ENCODE measurements around the gene CAMTA1.

The CAMTA1 gene

DNA sequence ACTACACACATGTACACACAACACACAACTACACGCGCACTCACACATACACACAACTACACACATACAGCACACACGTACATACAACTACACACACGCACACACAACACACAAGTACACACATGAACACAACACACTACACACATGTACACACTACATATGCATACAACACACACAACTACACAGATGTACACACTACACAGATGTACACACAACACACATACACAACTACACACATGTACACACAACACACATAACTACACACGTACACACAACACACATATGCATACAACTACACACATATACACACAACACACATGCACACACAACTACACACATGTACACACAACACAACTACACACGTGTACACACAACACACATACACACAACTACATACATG is 318.6 kb downstream of the CAMTA1 start:
- no peak overlapping the region for H3K4me3 ChIP-seq (ENCODE audit: low read depth, low read length)
- no peak for DNase-seq (ENCODE audit: low read depth)

- no peak for DNase-seq (ENCODE audit: low read depth)
- H3K4me3 ChIP-seq (ENCODE audit: low read depth, low read length), result no peak overlapping the region
Measured at GRCh38 chr1:7104339-7104738, 319.1 kb downstream of the CAMTA1 start.

DNA sequence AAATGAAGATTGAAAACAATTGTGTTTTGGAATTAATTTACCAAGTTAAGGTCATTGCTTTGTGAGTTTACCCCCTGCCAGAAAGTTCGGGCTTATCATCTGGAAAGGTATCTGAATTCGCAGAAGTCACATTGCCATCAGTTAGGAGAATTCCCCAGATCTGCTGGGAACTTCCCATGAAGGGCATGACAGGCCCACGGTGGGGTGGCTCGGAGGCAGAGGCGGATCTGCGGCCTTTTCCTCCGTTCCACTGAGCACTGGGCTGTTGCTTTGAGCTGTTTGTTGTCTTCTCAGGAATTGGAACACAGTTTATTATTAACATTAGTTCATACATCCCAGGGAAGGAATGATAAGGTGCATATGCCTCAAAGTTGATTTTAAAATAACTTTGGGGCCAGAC is 320.0 kb downstream of the CAMTA1 start:
- DNase-seq (ENCODE audit: low read depth), result no peak

DNA sequence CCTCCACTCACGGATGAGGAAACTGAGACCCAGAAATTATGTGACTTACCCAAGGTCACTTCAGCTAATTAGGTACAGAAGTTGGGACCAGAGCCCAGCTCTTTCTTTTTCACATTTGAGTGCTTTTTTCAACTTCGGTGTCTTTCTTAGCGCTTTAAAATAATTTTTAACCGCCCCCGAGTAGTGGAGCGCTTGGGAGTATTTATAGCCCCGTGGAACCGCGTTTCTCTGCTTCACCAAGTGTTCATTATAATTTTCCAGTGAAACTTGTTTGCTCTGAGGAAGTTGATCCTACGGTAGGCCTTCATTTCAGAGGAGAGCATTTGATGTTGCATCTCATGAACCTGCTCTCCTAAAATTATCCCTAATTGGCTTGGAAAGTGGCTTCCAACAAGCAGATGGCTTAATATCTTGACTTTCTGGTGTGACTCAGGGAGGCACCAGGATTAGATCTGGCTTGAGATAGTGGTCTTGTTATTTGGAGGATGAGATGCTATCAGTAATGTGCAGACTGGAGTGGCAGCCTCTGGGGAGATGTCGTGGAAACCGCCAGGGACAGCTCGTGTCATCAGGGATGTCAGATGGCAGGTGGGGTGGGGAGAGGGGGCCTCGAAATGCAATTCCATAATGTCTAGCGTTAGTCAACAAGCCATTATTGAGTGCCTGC is 321.3 kb downstream of the CAMTA1 start:
- no peak for DNase-seq (ENCODE audit: low read depth)
- no peak overlapping the region for H3K4me3 ChIP-seq (ENCODE audit: low read depth, low read length)

More for the DNA sequence above, 320.0 kb downstream of the CAMTA1 start:
- no peak overlapping the region for H3K4me3 ChIP-seq (ENCODE audit: low read depth, low read length)

DNA sequence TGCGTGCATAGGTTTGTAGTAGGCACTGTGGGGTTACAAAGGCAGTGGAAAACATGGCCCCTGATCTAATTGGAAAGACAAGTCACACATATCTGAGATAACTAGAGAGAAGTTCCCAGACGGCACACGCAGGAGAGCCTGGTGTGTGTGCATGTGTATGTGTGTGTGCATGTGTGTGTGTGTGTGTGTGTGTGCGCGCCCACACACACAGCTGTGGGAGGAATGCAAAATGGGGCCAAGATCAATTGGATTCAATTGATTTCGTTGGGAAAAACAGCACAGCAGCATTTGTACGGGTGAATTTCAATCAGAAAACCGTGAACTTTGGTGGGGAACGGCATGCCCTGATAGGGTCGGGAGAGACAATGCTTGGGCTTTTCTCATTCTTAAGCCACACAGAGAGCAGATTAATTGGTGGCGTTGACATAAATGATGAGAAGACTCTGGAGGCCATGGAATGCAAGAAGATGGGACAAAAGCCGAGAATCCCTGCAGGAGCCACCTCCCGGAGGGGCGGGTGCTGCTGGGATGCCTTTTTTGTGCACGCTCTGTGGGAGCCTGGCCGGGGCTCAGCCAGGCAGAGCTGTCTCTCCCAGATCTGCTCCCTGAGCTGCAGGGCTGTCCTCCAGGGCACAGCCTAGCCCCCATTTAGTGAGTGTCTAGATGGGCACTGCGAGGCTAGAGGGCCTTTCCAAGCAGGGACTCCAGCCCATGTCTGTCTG is 322.0 kb downstream of the CAMTA1 start:
- no peak for DNase-seq (ENCODE audit: low read depth)

GRCh38 chr1:7108251-7108650 is 323.0 kb downstream of the CAMTA1 start:
- H3K4me3 ChIP-seq (ENCODE audit: low read depth, low read length), result no peak overlapping the region
- DNase-seq (ENCODE audit: low read depth), result no peak

More for the DNA sequence above, 322.0 kb downstream of the CAMTA1 start:
- H3K4me3 ChIP-seq (ENCODE audit: low read depth, low read length), result no peak overlapping the region

DNA sequence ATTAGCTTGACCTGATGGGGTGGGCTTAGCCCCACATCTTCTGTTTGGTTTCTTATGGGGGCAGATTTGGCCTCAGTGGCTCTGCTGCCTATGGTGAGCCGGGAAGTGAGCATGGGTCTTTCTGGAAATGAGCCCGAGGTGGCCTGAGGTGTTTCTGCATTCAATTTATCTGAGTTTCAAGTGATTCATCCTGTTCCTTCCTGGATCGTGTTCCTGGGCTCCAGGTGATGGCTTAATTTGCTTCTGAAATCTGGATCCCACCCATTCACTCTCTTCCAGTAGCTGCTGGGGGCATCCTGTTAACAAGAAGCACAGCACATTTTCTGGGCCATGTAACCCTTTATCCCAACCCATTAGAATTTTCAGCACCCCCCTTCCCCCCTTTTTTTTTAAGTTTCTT is 324.6 kb downstream of the CAMTA1 start:
- no peak overlapping the region for H3K4me3 ChIP-seq (ENCODE audit: low read depth, low read length)
- DNase-seq (ENCODE audit: low read depth), result no peak

DNA sequence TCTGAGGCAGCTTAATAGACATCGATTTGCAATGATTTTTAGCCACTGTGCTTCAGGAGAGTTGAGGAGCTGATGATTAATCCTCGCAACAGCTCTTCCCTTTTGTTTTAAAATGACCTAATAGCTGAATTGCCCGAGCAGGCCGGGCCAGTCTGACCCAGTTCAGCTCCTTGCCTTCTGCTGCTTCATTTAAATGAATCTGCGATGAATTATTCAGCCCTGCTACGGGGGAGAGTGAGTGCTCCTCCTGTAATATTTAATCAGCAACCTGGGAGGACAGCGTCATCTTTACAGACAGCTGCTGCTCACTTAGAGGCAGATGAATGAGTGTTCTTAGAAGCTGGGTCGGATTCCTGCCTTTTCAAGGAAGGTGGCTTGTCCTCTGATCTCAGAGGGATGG is 325.1 kb downstream of the CAMTA1 start:
- no peak overlapping the region for H3K4me3 ChIP-seq (ENCODE audit: low read depth, low read length)
- DNase-seq (ENCODE audit: low read depth), result no peak

- no peak overlapping the region for H3K4me3 ChIP-seq (ENCODE audit: low read depth, low read length)
- no peak for DNase-seq (ENCODE audit: low read depth)
Measured at GRCh38 chr1:7111853-7112252, 326.6 kb downstream of the CAMTA1 start.

- no peak overlapping the region for H3K4me3 ChIP-seq (ENCODE audit: low read depth, low read length)
- DNase-seq (ENCODE audit: low read depth), result no peak
Measured at GRCh38 chr1:7113136-7113535, 327.9 kb downstream of the CAMTA1 start.

GRCh38 chr1:7113822-7114221 is 328.6 kb downstream of the CAMTA1 start:
- no peak for DNase-seq (ENCODE audit: low read depth)
- H3K4me3 ChIP-seq (ENCODE audit: low read depth, low read length), result no peak overlapping the region

GRCh38 chr1:7116001-7116400 is 330.7 kb downstream of the CAMTA1 start:
- no peak for DNase-seq (ENCODE audit: low read depth)
- H3K4me3 ChIP-seq (ENCODE audit: low read depth, low read length), result no peak overlapping the region

- H3K4me3 ChIP-seq (ENCODE audit: low read depth, low read length), result peak overlapping the region; percentile 19
- DNase-seq (ENCODE audit: low read depth), result peak; percentile 83
Measured at GRCh38 chr1:7117399-7118281, 332.4 kb downstream of the CAMTA1 start.

DNA sequence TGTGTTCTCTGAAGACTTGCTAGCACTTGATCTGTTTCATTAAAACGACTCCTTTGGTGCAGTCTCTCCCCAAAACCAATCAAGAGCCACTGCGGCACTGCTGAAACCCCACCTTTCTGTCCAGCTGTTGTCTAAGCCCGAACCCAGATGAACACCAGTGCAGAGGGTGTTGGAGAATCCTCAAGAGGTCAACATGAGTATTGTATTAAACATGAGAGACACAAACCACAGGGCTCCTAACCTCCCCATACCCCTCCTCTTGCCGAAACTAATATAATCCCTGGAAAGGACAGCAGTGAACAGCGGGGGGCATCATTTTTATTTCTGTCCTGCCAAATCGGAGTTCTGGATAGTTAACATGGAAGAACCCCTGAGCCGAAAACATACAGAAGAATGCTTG is 333.9 kb downstream of the CAMTA1 start:
- DNase-seq (ENCODE audit: low read depth), result no peak

DNA sequence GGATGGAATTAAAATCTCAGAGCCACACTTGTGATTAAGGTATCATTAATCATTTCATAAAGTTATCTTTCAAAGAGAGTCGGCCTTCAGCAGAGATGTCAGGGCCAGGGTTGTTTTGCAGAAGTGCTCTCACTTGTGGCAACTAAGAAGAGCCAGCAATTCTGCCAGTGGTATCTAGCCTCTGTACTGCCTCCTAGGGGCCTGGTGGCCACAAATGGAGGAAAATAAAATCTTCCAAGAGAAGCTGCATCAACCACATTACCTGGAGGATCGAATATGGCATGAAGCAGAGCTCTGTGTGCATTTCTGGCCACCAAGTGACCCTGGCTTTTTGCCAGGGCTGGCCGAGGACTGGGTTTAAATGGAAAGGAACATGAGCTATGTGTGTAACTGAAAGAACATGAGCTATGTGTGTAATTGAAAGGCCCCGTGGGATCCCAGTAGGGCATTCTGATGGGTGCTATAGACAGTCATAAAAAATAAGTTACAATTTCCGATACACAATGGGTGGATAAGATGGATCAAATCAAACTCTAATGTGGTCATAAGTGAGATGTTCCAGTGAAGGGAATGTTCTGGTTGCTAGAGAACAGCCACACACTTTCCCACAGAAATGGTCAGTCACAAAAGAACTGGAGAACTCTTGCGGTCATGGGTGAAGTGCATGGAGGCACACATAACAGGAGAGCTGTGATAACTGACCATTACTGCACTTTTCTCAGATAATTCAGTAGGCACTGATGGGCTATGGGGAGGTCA is 335.8 kb downstream of the CAMTA1 start:
- no peak overlapping the region for H3K4me3 ChIP-seq (ENCODE audit: low read depth, low read length)
- no peak for DNase-seq (ENCODE audit: low read depth)

More for the DNA sequence above, 333.9 kb downstream of the CAMTA1 start:
- no peak overlapping the region for H3K4me3 ChIP-seq (ENCODE audit: low read depth, low read length)

- no peak overlapping the region for H3K4me3 ChIP-seq (ENCODE audit: low read depth, low read length)
- DNase-seq (ENCODE audit: low read depth), result no peak
Measured at GRCh38 chr1:7121622-7121988, 336.4 kb downstream of the CAMTA1 start.

GRCh38 chr1:7127322-7128075 is 342.2 kb downstream of the CAMTA1 start:
- H3K4me3 ChIP-seq (ENCODE audit: low read depth, low read length), result no peak overlapping the region
- DNase-seq (ENCODE audit: low read depth), result no peak

DNA sequence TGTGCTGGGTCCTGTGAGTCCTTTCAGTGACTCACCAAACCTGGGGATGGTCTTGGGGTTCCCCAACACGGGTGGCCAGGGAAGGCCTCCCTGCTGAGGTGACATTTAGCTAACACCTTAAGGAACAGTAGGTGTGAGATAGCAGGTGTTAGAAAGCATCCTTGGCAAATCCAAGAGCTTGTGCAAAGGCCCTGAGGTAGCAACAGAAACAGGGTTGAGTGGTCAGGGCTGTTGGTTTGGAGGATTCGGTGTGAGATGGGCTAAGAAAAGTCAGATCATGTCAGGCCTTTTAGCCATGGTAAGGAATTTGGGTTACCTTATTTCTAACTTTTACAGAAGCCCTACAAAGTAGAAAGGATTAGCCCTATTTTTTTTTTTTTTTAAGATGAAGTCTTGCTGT is 343.0 kb downstream of the CAMTA1 start:
- no peak overlapping the region for H3K4me3 ChIP-seq (ENCODE audit: low read depth, low read length)
- no peak for DNase-seq (ENCODE audit: low read depth)

DNA sequence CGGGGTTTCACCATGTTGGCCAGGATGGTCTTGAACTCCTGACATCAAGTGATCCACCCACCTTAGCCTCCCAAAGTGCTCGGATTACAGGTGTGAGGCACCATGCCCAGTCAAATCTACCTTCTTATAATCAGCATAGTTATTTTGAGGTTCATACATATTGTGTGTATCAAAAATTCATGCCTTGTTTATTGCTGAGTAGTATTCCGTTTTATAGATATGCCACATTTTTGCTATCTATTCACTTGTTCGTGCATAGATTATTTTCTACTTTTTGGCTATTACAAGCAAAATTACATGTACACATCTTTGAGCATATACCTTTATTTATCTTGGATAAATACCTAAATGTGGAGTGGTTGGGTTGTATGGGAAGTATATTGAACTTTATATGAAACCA is 344.9 kb downstream of the CAMTA1 start:
- H3K4me3 ChIP-seq (ENCODE audit: low read depth, low read length), result no peak overlapping the region
- DNase-seq (ENCODE audit: low read depth), result no peak
